ENCODE results near the gene TSHZ2.

TSHZ2 gene, protein sequence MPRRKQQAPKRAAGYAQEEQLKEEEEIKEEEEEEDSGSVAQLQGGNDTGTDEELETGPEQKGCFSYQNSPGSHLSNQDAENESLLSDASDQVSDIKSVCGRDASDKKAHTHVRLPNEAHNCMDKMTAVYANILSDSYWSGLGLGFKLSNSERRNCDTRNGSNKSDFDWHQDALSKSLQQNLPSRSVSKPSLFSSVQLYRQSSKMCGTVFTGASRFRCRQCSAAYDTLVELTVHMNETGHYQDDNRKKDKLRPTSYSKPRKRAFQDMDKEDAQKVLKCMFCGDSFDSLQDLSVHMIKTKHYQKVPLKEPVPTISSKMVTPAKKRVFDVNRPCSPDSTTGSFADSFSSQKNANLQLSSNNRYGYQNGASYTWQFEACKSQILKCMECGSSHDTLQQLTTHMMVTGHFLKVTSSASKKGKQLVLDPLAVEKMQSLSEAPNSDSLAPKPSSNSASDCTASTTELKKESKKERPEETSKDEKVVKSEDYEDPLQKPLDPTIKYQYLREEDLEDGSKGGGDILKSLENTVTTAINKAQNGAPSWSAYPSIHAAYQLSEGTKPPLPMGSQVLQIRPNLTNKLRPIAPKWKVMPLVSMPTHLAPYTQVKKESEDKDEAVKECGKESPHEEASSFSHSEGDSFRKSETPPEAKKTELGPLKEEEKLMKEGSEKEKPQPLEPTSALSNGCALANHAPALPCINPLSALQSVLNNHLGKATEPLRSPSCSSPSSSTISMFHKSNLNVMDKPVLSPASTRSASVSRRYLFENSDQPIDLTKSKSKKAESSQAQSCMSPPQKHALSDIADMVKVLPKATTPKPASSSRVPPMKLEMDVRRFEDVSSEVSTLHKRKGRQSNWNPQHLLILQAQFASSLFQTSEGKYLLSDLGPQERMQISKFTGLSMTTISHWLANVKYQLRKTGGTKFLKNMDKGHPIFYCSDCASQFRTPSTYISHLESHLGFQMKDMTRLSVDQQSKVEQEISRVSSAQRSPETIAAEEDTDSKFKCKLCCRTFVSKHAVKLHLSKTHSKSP (N-terminal part only)

GRCh38 chr20:52972190-52972937 lies at the start of gene TSHZ2:
TSS of gene TSHZ2 (plus strand) at chr20:52972358. CDS start at chr20:52973294, 936 bp downstream.
- intact Hi-C loops (cut with DNase I) = no loop called here
- DNase-seq = peak in 39 of 42 donors; percentile 6 to 67 (median 35)

GRCh38 chr20:52922436-52922835 lies 49.7 kb upstream of the TSHZ2 start:
- peak in 2 of 42 donors; percentile 5 to 8 for DNase-seq
- intact Hi-C loops (cut with DNase I) = no loop called here

DNA sequence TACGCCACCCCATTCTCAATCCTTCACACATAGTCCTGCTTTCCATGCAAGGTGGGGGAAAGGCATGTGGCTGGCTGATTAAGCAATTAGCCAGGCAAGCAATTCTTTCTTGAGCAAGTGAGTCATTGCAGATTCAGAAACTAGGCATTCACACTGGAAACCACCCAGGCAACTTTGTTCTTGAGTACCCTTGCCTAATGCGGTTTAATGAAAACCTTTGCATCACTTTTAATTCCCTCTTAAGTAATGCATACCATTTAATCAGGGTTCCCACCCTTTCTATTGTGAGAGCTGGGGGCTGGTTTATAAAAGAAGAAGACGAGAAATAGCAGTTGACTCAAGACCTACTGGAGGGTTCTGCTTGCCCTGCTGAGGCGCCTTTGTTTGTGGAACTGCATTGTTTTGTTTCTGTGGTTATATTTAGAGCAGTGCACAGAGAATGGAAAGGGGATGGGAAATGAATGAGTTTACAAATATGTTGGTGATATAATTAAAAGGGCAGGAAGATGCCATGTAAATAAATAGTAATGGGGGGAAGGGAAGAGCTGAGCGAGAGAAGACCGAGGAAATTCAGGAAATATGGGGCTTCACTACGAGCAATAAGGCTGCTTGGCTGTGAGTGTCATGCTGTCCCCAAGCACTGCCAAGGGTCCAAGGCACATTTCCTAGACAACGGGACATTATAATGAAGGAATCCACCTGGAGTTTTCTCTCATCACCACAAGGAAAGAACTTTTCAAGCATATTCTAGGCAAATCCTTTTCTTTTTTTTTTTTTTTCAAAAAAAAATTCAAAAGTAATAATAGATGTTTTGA lies 48.8 kb upstream of the TSHZ2 start:
- peak in 10 of 42 donors; percentile 6 to 57 (median 19) for DNase-seq
- intact Hi-C loops (cut with DNase I) = no loop called here

DNA sequence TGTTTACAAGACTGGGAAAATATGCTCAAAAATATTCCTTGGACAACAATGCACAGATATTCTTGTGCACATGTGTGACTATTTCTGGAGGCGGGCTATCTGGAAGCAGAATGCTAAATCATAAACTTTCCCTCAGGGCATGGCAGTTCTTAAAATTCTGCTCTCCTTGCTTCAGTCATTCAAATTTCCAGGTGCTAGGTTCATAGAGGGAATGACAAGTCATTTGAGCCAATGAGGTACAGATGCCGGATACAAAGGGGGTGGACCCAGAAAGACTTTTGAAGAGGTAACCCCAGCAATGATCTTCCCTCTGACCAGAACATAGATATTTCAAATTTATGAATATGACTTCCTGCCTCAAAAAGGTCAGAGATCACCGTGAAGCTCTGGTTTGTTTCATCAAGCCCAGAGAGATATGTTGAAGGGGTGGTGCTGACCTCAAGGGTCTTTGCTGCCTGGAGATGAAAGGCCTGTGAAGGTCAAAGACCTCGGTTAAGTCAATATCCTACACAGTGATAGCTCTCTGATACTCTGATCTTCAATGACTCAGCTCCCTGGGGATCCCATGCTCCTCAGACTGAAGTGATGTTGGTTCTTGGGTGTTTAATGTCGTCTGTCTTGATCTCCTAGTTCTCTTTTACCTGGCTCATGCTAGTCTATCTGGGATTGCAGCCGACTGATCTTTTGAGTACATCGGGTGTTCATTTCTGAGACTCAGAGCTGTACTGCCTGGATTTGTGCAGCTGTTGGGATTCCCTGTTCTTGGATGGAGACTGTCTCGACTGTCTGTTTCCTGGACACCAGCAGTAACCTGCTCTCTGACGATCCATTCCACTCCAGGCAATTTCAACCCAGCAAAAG lies 47.5 kb upstream of the TSHZ2 start:
- intact Hi-C loops (cut with DNase I) = no loop called here
- DNase-seq = no peak

DNA sequence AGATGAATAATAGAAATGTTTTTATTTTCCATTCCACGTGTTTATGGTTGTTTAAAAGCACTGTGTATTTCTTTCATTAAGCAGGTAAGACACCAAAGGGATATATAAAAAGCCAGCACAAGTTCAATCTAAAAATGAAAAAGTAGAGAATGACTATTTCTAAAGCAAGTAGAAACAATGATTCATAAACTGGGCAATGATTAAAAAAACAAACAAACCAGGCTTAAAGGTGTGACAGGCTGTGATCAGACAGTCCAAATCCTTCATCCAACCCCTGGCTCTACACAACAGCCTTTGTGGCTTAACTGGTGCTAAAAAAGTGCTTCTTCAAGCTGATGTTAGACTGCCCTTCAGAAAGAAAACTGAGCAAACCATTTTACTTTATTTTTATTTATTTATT lies 45.7 kb upstream of the TSHZ2 start:
- intact Hi-C loops (cut with DNase I) = no loop called here
- DNase-seq = no peak

DNA sequence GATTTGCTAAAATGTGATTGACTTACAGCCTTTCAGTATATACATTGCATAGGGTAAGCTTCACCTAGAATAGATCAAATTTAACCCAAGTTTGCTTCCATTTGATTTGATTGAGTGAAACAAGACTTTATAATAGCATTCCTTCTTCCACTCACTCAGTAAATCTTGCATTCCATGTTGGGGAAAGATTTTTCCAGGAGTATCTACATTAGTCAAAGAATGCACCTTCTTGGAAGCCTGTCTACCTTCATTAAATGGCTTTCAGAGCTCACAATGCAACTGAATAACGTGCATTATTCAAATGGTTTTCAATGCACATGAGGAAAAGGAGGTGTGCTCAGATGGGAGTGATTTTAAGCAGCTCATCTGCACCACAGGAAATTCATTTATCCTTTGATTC lies 38.3 kb upstream of the TSHZ2 start:
- no peak for DNase-seq
- intact Hi-C loops (cut with DNase I) = no loop called here

DNA sequence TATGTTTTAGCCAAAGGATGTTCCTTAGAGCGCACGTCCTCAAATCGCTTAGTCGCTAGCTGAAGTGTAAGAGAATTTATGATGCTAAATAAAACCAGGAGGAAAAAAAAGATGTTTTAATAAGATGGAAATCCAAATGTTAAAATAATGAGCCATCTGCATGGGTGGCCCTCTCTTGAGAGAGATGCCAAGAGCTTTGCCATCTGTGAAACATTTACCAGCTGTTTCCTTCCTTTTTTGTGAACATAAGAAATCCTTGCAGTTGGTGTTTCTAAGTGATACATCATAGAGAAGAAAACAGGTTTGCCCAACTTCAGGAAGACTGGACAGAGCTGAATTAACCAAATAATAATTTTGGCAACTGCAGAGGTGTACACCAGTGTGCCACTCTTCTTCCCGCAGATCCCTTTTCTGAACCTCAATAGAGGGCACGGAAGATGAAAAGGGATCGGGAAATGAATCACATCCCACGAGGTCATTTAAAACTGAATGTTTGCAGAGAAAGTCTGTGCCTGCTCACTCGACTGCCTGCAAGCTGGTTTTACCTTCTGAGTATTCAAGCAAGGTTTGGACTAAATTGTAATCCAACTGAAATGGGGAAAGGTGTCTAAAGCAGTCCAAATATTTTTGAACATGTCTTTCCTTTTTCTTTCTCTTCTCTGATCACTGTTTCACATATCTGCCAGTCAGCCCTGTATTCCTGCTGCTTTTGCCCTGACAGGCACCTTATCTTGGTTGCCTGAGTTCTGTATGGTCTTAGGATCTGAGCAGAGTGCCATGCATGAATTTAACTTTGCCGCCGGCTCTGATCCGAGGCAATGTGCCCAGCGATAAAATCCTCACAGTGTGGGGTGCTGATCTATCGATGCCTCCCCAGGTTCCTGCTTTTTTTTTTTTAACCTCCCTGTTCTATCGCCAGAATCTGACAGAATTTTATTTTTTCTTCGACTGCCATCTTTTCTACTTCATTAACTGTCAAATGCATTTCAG lies 35.5 kb upstream of the TSHZ2 start:
- no peak for DNase-seq
- intact Hi-C loops (cut with DNase I) = no loop called here

- DNase-seq = no peak
- intact Hi-C loops (cut with DNase I) = no loop called here
These were observed 34.5 kb upstream of the TSHZ2 start for GRCh38 chr20:52937591-52938100.

DNA sequence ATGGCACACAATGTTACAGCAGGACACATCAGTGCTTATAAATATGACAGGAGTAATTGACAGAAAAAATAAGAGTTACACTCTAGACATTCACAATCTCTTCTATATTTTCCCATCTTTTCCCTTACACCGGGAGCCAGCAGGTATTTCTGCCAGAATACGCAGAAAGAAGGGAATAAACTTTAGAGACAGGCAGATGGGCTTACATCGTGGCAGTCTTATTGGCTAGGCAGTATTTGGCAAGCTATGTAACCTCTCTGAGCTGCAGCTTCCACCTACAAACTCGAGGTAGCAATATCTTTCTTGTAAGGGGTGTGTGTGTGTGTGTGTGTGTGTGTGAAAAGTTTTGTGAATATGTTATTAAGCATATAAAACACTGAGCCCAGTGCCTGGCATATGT lies 33.0 kb upstream of the TSHZ2 start:
- intact Hi-C loops (cut with DNase I) = no loop called here

DNA sequence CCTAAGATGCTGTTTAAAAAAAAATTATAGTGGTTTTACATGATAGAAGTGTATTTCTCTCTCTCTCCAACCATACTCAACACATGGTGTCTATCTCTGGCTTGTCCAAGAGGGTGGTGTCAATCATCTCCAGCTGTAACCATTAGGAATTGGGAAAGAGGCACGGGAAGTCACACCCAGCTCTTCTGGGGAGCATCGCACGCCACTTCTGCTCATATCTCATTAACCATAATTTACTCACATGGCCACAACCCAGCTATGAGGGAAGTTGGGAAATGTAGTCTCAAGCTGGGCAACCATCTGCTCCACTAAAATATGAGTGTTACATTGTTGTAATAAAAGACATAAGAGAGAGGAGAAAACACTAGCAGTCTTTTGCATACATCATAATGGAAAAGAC lies 30.4 kb upstream of the TSHZ2 start:
- no peak for DNase-seq

More for the DNA sequence above, 33.0 kb upstream of the TSHZ2 start:
- no peak for DNase-seq

DNA sequence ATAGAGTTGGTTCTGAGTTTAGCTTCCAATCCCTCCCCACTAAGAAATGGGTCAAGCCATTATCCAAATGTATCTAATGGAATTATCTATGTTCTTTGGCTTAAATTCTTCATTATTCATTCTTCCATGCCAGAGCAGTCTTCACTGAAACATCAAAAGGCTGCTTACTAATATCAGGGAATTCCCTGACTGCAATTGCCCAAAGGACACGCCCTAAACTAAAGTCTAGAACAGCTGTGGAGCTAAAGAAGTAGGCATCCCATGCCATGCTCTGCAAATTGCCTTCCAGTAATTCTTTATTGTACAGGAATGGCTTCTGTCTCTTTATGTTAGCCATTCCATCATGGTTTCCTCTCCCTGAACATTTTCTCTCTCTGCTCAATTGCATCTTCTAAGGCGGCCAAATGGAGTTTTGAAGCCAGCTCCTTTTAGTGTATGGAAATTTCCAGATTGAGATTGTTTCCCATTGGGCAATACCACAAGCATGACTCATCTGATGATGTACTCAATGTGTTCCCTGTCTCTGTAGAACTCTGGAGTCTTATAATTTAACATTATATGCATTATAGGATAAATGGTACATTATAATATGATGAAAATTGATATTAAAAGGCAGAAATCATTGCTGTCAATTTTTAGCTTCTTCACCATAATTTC lies 28.8 kb upstream of the TSHZ2 start:
- intact Hi-C loops (cut with DNase I) = no loop called here
- DNase-seq = no peak

More for the DNA sequence above, 30.4 kb upstream of the TSHZ2 start:
- intact Hi-C loops (cut with DNase I) = no loop called here

- no peak for DNase-seq
- intact Hi-C loops (cut with DNase I) = no loop called here
These were observed 26.9 kb upstream of the TSHZ2 start for GRCh38 chr20:52945268-52945667.

- intact Hi-C loops (cut with DNase I) = no loop called here
- no peak for DNase-seq
These were observed 26.2 kb upstream of the TSHZ2 start for GRCh38 chr20:52945862-52946522.

- DNase-seq = no peak
- intact Hi-C loops (cut with DNase I) = no loop called here
These were observed 23.7 kb upstream of the TSHZ2 start for GRCh38 chr20:52948491-52948890.

DNA sequence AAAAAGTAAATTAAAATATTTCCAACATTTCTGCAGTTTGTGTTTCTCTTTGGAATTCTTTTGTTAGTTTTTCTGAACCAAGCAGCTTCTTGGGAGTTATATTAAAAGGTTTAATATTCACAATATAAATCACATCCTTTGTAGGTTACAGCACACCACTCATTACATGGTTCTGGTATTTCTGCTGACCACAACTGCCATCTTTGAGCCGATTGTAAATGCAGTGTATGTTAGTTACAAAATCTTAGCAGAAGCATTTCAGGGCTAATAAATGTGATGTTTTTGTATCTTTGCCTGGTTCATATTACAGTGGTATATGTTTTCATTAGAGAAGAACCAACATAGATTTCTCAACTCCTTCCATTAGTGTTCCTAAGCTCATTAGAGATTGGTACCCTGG lies 19.1 kb upstream of the TSHZ2 start:
- no peak for DNase-seq
- intact Hi-C loops (cut with DNase I) = no loop called here

Data from head of caudate nucleus (tissue), 42 donors.